ENCODE measurements around the gene SEZ6L2.

SEZ6L2 gene

DNA sequence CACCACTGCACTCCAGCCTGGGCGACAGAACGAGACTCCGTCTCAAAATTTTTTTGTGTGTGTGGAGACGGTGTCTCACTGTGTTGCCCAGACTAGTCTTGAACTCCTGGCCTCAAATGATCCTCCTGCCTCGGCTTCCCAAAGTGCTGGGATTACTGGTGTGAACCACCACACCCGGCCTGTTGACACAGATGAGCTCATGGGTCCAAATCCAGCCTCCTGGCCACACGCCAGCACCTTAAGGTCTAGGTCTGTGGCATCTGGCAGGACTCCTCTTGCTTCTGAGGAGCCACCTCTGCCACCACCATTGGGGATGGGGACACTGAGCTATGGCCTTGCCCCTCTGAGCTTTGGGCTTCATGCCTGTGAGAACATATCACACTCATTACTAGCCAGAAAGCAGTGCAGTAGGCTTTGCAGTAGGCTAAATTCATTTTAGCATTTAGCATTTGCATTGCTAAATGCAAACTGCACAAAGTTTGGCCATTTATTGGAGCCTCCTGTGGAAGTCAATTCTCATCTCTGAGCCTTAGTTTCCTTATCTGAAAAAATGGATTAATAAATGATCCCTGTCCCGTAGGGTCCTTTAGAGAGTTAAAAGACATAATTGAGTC, 30.8 kb downstream of the SEZ6L2 start:
- TF ChIP-seq CTCF (IDR thresholded peaks at IDR 0.05; ENCODE audit: low read depth, low read length): no peak
- no peak for DNase-seq (ENCODE audit: extremely low read depth, low read depth)

GRCh38 chr16:29864205-29864604, 35.1 kb downstream of the SEZ6L2 start:
- DNase-seq (ENCODE audit: extremely low read depth, low read depth): no peak
- TF ChIP-seq CTCF (IDR thresholded peaks at IDR 0.05; ENCODE audit: low read depth, low read length): no peak

GRCh38 chr16:29863669-29863984, 35.7 kb downstream of the SEZ6L2 start:
- no peak for DNase-seq (ENCODE audit: extremely low read depth, low read depth)
- no peak for TF ChIP-seq CTCF (IDR thresholded peaks at IDR 0.05; ENCODE audit: low read depth, low read length)

- peak; percentile 64 for TF ChIP-seq CTCF (IDR thresholded peaks at IDR 0.05; ENCODE audit: low read depth, low read length)
- DNase-seq (ENCODE audit: extremely low read depth, low read depth): peak; percentile 94
Observed at GRCh38 chr16:29862884-29863668, 36.3 kb downstream of the SEZ6L2 start, which contains the start of gene CDIPT. Gene CDIPT, minus strand, starts transcription at chr16:29863226. Its CDS starts 369 bp downstream, at chr16:29862857.

DNA sequence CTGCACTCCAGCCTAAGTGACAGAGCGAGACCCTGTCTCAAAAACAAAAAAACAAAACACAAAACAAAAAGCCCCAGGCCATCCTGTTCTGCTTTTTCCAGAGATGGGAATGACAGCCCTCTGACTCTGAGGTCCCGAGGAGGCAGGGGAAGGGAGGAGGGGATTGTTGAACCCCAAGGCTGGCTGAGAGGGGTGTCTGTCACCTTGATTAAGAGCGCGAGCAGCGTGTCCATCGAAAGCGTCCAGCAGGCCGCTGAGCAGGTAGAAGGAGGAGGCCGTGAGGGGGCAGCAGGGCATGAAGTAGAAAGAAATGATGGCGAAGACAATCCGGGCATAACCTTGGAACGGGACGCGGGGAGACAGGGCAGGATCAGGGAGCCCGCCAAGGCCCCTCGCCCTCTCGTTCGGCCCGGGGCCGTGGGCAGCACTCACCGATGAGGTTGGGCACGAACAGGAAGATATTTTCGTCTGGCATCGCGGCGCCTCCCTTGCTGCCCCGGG, 36.9 kb downstream of the SEZ6L2 start:
- DNase-seq (ENCODE audit: extremely low read depth, low read depth): no peak
- TF ChIP-seq CTCF (IDR thresholded peaks at IDR 0.05; ENCODE audit: low read depth, low read length): peak; percentile 35

- DNase-seq (ENCODE audit: extremely low read depth, low read depth): no peak
- TF ChIP-seq CTCF (IDR thresholded peaks at IDR 0.05; ENCODE audit: low read depth, low read length): no peak
Observed at GRCh38 chr16:29860218-29860617, 39.1 kb downstream of the SEZ6L2 start.

DNA sequence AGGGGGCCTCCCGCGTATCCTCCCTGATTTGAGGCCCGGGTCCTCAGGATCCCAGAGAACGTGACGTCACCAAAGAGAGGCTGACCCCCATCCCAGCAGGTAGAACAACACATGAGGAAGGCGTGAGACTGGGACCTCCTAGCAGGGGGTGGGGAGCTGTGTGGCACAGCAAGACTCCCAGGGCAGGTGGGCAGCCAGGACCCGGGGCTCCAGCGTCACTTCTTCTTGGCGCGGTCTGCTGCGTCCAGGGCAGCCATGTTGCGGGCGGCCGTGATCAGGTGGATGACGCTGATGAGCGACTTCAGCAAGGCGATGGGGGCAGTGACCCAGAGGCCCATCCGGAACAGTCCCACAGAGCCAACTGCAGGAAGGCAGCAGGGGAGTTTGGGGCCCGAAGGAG, 40.4 kb downstream of the SEZ6L2 start:
- no peak for DNase-seq (ENCODE audit: extremely low read depth, low read depth)
- no peak for TF ChIP-seq CTCF (IDR thresholded peaks at IDR 0.05; ENCODE audit: low read depth, low read length)
